Measurements from ENCODE around the gene CCDC7. TPM values are rescaled to one million over a fixed set of nuclear protein-coding genes. Genes with fewer than 3 reads are reported as not detected.
"Not testable (repeated sequence)": the region's sequence is repeated elsewhere in the genome, so short reads cannot be mapped to it uniquely, and the experiment has no call there.

Gene CCDC7
- total RNA-seq, 1 donor from 2014 or later = 31.7 TPM

DNA sequence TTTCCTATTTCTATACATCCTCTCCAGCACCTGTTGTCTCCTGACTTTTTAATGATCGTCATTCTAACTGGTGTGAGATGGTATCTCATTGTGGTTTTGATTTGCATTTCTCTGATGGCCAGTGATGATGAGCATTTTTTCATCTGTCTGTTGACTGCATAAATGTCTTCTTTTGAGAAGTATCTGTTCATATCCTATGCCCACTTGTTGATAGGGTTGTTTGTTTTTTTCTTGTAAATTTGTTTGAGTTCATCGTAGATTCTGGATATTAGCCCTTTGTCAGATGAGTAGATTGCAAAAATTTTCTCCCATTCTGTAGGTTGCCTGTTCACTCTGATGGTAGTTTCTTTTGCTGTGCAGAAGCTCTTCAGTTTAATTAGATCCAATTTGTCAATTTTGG lies 253.7 kb downstream of the CCDC7 start:
- DNase-seq (ENCODE audit: low spot score) = not testable (repeated sequence)

DNA sequence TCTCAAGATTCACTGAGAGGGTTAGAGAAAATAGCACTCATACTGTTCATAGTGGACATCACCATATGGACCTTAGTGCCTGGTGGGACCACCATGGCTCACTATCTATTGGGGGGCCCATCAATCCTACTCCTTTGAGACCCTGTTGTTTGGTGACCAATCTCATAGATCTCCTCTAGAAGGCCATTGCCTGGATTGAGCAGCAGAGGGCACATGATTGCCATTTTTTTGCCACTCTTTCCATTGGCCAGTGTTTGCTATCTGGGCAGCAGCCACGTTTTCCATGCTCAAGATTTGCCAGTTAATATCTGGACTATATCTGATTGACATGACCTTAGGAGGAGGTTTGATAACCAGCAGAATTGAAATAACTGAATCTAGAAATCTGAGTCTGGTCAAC lies 267.6 kb downstream of the CCDC7 start:
- no peak for DNase-seq (ENCODE audit: low spot score)

DNA sequence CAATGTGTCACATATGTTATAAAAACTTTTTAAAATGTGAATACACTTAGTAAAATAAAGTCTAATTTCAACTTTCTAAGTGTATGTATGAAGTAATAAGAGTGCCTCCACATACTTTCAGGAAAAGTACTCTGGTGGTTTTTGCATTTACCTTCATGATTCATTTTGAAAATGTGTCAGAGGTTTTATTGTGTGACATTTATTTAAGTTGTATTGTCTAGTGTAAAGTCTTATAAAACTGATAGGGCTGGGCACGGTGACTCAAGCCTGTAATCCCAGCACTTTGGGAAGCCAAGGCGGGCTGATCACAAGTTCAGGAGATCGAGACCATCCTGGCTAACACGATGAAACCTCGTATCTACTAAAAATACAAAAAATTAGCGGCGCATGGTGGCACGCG lies 285.6 kb downstream of the CCDC7 start:
- no peak for DNase-seq (ENCODE audit: low spot score)

DNA sequence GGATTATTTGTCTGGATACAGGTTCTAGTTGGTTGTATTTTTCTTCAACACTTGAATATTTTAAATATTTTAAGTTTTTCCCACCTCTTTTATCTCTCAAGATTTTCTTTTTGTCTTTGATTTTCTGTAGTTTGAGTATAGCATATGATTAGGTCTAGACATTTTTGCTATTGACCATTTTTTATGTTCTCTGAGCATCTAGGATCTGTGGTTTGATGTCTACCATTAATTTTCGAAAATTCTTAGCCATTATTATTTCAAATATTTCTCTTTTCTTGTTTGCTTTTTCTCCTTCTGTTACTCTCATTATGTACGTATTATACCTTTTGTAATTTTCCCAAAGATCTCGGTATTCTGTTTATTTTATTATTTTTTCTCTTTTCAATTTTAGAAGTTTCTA lies 293.0 kb downstream of the CCDC7 start:
- DNase-seq (ENCODE audit: low spot score) = no peak

DNA sequence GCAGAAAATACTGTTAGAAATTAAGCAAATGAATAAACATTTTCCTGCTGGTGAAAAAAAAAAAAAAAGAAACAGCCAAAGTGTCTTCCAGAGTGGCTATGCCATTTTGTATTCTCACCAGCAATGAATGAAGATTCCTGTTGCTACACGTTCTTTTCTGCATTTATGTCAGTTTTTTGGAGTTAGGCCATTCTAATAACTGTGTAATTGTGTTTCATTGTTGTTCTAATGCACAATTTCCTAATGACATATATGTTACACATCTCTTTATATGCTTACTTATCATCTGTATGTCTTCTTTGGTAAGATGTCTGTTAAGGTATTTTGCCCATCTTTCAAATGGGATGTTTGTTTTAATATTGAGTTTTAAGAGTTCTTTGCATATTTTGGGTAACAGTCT lies 298.4 kb downstream of the CCDC7 start:
- DNase-seq (ENCODE audit: low spot score) = no peak

DNA sequence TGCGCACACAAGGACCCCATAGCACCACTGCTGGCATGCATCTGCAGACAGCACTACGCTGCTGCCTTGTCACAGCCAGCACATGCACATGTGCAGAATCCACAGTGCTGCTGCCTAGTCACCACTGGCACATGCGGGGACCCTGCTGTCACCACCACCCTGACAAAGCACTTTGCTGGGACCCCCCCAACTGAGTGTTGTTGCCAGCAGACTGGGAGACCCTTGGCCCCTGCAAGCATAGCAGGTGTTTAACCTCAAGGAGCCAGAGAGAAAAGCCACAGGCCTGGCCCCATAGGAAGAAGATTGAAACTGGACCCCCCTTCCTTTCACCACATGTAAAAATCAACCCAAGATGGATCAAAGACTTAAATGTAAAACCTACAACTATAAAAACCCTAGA lies 300.9 kb downstream of the CCDC7 start:
- no peak for DNase-seq (ENCODE audit: low spot score)

DNA sequence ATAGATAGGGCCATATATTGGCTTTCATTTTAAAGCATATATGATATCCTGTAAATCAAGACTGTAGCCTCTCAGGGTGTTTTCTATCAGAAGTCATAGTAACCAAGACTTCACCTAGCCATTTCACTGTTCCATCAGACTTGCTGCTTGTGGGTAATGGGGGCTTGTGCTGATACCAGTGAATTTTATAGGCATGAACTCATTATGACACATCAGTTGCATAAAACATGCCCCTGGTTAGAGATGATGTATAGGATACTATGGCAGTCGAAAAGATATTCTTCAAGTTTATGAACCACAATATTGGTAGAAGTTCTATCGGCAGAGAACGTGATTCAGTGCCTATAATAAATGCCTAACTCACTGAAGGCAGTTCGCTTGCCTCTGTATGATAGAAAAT lies 305.6 kb downstream of the CCDC7 start:
- no peak for DNase-seq (ENCODE audit: low spot score)

DNA sequence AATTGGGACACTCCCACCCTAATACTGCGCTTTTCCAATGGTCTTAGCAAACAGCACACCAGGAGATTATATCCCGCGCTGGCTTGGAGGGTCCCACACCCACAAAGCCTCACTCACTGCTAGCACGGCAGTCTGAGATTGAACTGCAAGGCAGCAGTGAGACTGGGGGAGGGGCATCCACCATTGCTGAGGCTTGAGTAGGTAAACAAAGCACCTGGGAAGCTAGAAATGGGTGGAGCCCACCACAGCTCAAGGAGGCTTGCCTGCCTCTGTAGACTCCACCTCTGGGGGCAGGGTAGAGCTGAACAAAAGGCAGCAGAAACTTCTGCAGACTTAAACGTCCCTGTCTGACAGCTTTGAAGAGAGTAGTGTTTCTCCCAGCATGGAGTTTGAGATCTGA lies 309.0 kb downstream of the CCDC7 start:
- not testable (repeated sequence) for DNase-seq (ENCODE audit: low spot score)

DNA sequence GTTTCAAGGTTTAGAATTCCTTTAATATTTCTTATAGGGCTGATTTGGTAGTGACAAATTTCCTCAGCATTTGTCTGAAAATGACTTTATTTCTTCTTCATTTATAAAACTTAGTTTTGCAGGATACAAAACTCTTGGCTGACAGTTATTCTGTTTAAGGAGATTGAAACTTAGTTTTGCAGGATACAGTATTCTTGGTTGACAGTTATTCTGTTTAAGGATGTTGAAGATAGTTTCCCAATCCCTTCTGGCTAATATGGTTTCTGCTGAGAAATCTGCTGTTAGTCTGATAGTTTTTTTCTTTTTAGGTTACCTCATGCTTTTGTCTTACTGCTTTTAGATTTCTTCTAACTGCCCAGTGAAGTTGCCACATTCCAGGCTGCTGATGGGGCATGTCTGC lies 325.3 kb downstream of the CCDC7 start:
- no peak for DNase-seq (ENCODE audit: low spot score)

DNA sequence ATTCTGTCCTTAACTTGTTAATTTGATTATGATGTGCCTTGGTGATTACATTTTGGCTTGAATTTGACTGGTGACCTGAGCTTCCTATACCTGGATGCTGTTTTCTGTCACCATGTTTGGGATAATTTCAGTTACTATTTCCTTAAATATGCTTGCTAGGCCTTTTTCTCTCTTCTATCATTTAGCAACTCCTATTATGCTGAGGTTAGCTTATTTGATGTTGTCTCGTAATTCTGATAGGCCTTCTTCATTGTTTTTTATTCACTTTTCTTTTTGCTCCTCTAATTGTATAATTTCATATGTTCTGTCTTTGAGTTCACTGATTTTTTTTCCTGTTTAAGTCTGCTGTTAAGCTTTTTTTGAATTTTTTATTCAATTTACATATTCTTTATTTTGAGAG lies 327.2 kb downstream of the CCDC7 start:
- no peak for DNase-seq (ENCODE audit: low spot score)

DNA sequence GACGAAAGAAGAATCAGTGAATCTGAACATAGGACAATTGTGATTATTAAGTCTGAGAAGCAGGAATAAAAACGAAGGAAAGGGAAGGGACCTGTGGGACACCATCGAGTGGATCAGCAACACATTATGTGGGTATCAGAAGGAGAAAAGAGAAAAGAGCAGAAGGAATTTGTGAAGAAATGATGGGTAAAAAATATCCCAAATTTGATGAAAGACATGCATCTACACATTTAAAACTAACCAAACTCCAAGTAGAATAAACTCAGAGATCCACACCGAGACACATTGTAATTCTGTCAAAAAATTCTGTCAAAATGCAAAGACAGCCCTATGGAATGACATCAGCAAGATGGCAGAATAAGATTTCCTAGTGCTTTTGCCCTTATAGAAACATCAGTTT lies 341.0 kb downstream of the CCDC7 start:
- no peak for DNase-seq (ENCODE audit: low spot score)

DNA sequence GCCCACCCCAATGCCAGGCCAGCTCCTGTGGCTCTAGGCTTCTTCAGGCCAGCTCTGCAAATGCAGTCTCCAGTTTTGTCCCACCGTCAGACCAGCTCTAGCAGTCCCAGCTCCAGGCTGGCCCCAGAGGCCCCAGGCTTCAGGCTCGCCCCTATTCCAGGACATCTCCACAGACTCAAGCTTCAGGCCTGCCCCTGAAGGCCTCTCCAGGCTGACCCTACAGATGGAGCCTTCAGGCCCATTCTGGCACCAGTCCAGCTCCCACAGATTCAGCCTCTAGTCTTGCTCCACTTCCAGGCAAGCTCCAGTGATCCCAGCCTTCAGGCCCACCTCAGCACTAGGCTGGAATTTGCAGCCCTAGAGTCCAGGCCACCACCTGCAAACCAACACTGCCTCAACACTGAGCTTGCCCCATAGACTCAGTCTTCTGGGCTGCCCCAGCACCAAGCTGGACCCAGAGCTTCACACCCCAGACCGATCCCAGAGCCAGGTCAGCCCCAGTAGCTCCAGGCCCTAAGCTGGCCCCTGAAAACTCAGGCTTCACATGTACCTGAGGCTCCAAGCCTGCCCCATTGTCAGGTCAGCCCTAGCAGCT lies 341.8 kb downstream of the CCDC7 start:
- no peak for DNase-seq (ENCODE audit: low spot score)

DNA sequence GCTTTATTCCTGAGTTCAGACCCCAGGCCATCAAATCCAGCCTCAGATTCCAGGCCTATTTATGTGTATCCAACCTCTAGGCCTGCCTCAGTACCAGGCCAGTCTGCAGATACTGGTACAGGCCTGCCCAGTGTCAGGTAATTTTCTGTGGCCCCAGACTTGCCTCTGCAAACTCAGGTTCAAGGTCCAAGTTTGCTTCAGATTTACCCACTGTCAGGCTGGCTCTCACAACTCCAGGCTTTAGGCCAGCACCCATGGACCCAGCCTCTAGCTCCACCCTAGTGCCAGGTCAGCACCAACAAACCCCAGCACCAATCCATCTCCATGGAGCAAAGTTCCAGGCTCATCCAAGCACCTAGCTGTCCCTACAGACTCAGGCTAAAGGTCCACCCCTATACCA lies 342.4 kb downstream of the CCDC7 start:
- DNase-seq (ENCODE audit: low spot score) = no peak

DNA sequence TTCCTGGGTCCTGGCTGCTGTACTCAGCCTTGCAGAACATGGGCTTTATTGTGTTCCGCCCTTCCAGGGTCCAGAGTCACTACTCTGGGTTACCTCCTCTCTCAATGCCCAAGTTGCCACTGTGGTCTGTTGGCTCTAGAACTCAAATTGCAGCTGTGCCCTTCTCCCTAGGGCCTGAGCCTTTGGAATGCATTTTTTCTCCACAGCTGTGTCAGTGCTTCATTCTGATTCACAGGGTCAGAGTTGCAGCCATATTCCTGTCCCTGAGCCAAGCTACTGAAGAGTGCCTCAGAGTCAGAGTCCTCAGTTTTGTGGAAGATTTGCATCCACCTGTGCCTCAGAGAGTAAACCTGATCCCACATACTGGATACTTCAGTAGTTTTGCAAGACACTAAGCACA lies 344.5 kb downstream of the CCDC7 start:
- no peak for DNase-seq (ENCODE audit: low spot score)

DNA sequence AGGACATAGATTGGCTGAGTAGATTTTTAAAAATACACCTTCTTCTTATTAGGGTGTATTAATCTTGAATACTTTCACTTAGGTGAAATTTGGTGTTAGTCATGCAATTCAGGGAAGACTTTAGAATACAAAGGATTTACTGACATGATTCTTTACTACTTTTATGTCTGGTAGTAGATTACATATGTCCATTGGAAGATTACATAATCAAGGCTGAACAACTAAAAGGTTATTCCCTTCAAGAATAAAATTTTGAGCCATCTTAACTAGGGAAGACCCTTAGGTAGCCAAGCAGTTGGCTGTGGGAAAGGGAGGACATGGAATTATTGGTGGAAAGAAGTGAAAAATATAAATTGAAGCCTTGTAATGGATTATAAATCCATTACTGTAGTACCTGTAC lies 347.1 kb downstream of the CCDC7 start:
- DNase-seq (ENCODE audit: low spot score) = no peak

DNA sequence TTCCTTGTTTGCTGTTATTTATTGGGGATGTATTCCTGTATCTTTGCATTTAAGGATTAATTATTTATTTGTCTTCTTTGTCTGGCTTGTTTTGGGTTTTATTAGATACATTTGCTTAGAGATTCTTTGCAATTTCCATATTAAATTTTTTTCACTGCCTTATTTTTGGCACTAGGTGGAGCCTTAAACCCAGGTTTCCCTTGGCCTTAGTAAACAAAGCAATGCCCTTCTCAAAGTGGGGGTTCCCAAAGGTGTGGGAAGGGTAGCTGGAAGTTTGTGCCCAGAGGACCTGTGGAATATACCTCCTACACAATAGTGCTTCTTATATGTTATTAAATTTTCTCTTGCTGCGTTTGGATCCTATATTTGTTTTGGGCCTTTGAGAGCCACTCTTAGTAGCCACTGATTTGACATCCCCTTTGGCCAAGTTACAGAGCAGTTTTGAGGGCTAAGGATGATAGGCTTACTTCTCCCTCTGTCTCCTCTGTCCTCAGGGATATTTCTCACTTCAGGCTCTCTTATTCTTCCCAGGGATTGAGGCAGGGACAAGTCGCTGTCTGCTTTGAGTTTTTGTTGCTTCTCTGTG lies 349.8 kb downstream of the CCDC7 start:
- DNase-seq (ENCODE audit: low spot score) = no peak

DNA sequence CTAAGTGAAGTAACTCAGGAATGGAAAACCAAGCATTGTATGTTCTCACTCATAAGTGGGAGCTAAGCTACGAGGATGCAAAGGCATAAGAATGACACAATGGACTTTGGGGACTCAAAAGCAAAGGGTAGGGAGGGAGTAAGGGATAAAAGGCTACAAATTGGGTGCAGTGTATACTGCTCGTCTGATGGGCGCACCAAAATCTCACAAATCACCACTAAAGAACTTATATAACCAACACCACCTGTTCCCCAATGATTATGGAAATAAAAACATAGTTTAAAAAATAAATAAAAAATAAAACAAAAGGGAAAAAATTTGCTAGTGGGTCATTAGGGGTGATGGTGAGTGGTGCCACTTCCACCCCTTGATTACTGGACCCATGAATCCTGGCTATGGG lies 351.5 kb downstream of the CCDC7 start:
- not testable (repeated sequence) for DNase-seq (ENCODE audit: low spot score)

DNA sequence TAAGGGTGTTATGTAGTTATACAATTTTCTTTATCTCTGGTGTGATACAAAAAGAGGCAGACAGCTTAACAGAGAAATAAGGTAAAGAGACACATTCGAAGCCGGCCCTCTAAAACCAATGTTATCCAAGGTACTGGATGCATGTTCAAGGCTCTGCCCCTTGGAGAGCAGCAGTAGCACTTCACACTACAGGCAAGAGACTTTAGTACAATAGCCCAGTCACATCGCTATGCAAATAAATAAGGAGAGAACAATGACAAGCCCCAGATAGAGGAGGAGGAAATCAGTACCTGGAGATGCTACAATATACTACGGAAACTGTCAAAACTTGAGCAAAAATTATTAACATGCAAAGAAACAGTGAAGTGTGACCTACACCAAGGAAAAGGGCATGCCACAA lies 401.0 kb downstream of the CCDC7 start:
- DNase-seq (ENCODE audit: low spot score) = no peak

DNA sequence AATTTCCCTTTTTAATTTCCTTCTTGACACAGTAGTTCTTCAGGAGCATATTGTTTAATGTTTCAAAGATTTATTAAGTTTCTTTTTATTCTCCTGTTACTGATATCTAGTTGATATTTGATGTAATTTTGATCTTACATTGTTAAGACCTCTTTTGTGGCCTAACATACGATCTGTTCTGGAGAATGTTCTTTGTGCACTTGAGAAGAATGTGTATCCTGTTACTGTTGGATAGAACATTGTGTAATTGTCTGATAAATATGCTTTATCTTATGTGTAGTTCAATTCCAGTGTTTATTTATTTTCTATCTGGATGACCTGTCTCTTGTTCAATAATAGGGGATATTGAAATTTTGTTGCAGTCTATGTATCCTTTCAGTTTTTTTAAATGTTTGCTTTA lies 405.4 kb downstream of the CCDC7 start:
- DNase-seq (ENCODE audit: low spot score) = no peak

DNA sequence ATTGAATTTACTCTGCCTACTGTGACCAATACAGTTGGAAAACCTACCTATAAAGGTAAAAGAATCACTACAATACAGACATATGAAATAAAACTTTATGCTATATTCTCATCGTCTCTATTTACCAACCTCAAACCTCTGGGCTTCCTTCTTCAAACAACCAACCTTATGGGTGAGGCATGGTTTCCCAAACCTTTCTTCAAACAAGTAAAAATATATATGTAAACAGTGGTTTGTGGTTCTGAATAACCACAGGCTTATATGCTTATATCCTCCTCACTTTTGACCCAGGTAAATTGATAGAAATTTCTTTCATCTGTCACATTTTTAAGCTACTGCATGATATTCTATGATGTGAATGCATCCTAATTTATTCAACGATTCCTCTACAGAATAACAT lies 408.5 kb downstream of the CCDC7 start:
- no peak for DNase-seq (ENCODE audit: low spot score)

DNA sequence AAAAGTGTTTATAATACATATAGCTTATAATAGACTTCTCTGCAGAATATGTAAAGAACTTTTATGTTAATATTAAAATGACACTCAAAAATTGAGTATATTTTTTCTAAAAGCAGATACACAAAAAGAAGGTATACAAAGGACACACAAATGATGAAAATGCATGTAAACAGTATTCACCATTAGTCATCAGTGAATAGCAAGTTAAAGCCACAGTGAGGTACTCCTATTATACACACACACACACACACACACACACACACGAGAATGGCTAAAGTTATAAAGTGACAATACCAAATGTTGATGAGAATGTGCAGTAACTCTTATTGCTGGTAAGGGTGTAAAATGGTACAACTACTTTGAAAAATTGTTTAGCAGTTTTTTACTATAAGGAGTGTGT lies 419.2 kb downstream of the CCDC7 start:
- no peak for DNase-seq (ENCODE audit: low spot score)

DNA sequence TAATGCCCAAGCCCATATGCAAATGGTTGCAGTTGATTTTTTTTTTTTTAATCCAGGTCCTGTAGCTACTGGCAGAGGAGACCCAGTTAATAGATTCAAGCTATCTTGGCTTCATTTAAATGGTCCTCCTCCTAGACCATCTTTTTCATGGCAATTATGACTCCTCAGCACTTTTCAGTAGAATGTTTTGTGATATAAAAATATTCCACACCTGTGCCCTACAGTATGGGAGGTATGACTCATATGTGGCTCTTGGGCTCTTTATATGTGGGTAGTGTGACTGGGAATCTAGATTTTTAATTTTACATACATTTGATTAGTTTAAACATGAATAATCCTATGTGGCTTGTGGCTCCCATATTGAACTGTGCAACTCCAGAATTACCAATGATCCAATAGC lies 432.0 kb downstream of the CCDC7 start:
- DNase-seq (ENCODE audit: low spot score) = no peak

DNA sequence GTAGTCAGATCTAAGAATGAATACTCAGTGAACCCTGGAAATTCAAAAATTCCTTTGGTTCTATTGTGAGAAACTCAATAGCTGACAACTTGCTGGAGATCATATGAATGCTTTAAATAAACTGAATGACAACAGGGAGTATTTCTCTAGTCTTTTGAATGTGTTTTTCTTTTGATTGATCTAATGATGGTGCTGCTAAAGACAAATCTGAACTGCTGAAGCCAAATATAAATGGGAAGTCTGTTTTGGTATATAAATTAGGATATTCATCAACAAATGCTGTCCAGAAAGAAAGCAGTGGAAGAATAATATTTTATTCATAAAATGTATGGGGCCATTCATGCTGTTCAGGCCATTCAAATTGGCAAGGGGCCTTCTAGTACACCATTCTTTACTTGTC lies 432.7 kb downstream of the CCDC7 start:
- DNase-seq (ENCODE audit: low spot score) = no peak

DNA sequence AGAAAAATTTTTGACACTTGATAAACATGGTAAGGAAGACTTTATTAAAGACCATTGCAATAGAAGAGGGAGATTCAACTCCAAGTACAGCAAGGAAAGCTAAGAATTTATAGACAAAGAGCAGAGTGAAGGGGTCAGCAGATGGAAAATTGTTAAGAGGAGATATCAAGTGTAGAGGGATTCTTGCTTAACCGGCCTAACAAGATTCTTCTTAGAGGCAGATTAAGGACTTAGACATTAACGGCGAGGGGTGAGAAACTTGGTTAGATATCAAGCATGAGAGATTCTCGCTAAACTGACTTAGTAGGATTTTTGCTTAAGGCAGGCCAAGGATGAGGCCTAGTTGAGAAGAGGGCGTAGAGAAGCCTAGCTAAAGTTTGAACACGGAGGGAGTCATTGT lies 436.1 kb downstream of the CCDC7 start:
- DNase-seq (ENCODE audit: low spot score) = no peak
